ENCODE measurements around the gene NHERF1. TPM values are rescaled to one million over a fixed set of nuclear protein-coding genes. Genes with fewer than 3 reads are reported as not detected.
A peak's percentile ranks its signal among the peaks of the same experiment; 100 is the strongest.

The NHERF1 gene
- total and polyA plus RNA-seq, 7 experiments from 2014 or later, result 93.1 to 393 (median 165) TPM

DNA sequence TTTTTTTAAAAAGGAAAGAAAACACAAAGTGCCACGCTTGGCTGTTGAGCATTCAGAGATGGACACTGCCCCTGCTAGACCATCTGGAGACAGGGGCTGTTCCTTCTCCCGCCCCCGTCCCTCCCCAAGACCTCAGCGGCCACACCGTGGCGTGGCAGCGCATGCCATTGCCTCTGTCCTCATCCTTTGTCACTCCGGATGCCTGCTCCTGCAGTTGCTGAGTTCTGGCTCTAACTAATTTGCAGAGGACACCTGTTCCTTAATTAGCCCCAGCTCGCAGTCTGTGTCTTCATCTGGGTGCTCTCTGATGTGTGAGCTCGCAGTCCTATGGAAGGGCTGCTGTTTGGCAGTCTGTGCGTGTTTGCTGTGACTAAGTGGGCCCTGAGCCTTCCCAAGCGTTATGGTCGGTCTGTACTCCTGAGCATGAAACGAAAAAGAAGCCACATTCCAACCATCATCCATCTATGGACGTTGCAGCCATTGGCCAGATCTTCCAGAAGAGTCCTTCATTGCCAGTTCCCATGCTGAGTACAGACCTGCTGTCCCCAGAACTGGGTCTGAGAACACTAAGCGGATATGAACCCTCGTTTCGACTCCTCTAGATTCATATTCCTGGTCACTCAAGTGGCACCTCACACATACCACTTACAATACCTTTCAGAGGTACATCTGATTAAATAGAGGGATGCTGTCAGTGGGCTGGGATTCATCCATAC lies 68.6 kb downstream of the NHERF1 start:
- Histone ChIP-seq H3K4me1 (ENCODE audit: control insufficient read depth in 2 of 2, insufficient read depth in 2 of 2, low read length in 2 of 2) (no peaks in the 10 kb centered on the region), H3K27me3 (ENCODE audit: control insufficient read depth in 2 of 2, insufficient read depth in 2 of 2, low read length in 2 of 2) (no peaks in the 10 kb centered on the region), H3K9me3 (ENCODE audit: control insufficient read depth in 2 of 3, low read length in 3 of 3) (no peaks in the 10 kb centered on the region), H3K4me3 (ENCODE audit: low read length) (no peak overlapping the region), H3K36me3 (ENCODE audit: control insufficient read depth in 2 of 3, insufficient read depth in 3 of 3, low read length in 3 of 3) (peaks cover 0 to 66% (median 3%) of the 10 kb centered on the region in 3 experiments), H3K27ac (ENCODE audit: low read depth, low read length) (no peak overlapping the region)
- H3K36me3 Mint-ChIP-seq, result peaks cover 4 to 73% (median 18%) of the 10 kb centered on the region in 5 donors
- no peak for DNase-seq
- CTCF ChIA-PET, result no interaction called here
- intact Hi-C loops (cut with micrococcal nuclease), result no loop called here
- ATAC-seq, result no peak
- POLR2A ChIA-PET, result no interaction called here
- no peaks in the 10 kb centered on the region for H3K27me3 Mint-ChIP-seq
- H3K9me3 Mint-ChIP-seq, result peaks cover 0 to 1% (median 0%) of the 10 kb centered on the region in 11 donors
- peaks cover 0 to 13% (median 0%) of the 10 kb centered on the region in 7 donors for H3K4me1 Mint-ChIP-seq
- H3K4me3 Mint-ChIP-seq, result no peak overlapping the region
- no peak overlapping the region for H3K27ac Mint-ChIP-seq

DNA sequence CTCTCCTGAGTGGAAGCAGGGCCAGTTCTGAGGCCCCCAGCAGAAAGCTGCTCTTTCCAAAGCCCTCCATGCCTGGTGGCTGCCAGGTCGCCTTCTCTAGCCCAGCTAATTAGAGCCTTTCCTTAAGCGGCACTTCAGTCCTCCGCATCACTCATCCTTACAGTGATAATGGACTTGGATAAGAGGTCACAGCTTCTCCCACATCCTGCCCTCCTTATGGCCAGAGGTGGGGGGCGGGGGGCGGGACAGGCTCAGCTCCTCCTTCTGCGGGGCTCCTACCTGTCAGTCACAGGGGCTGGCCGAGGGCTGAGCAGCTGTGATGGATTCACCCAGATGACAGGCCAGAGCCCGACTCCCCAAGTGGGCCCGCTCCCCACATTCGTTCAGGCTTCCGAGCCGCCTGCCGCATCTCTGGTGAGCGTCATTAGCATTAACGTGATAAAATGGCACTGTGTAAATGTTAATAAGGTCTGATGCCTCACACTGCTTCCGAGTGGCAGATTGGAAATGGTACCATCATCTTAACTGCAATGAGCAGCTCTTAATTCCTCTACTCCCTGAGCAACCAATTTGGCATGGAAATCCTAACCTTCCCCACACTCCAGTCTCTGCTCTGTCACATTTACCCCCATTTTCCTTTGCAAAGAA lies 70.0 kb downstream of the NHERF1 start:
- Mint-ChIP-seq H3K4me3 (no peak overlapping the region), H3K9me3 (peaks cover 0 to 1% (median 0%) of the 10 kb centered on the region in 11 donors), H3K27me3 (no peaks in the 10 kb centered on the region), H3K4me1 (peaks cover 0 to 13% (median 0%) of the 10 kb centered on the region in 7 donors), H3K36me3 (peaks cover 4 to 70% (median 18%) of the 10 kb centered on the region in 5 donors), H3K27ac (no peak overlapping the region)
- H3K27me3 ChIP-seq (ENCODE audit: control insufficient read depth in 2 of 2, insufficient read depth in 2 of 2, low read length in 2 of 2), result no peaks in the 10 kb centered on the region
- H3K4me3 ChIP-seq (ENCODE audit: low read length), result no peak overlapping the region
- intact Hi-C loops (cut with micrococcal nuclease), result no loop called here
- ChIA-PET CTCF (no interaction called here), POLR2A (no interaction called here)
- peaks cover 0 to 62% (median 3%) of the 10 kb centered on the region in 3 experiments for H3K36me3 ChIP-seq (ENCODE audit: control insufficient read depth in 2 of 3, insufficient read depth in 3 of 3, low read length in 3 of 3)
- ATAC-seq, result no peak
- no peak for DNase-seq
- no peaks in the 10 kb centered on the region for H3K9me3 ChIP-seq (ENCODE audit: control insufficient read depth in 2 of 3, low read length in 3 of 3)
- no peak overlapping the region for H3K27ac ChIP-seq (ENCODE audit: low read depth, low read length)
- no peaks in the 10 kb centered on the region for H3K4me1 ChIP-seq (ENCODE audit: control insufficient read depth in 2 of 2, insufficient read depth in 2 of 2, low read length in 2 of 2)

Small RNAs within 50 kb of the gene (microRNA-seq; reads per million reads assigned to microRNA genes)
- 30.6 reads per million, percentile 40 among the genes with 10 or more reads in this experiment for gene MIR3615 (ENCODE audit: borderline microRNAs expressed)

Other genes with a start within 250 kb of the NHERF1 start
- gene CD300LB, start 217.2 kb upstream of the NHERF1 start, total RNA-seq, result 10 to 100 TPM in 1 of 5 experiments, 1 to 10 TPM in 1, under 1 TPM in 2, not detected in 1; 0.27 to 23.9 (median 2.0) TPM
- not detected for gene CD300LB, start 217.2 kb upstream of the NHERF1 start, polyA plus RNA-seq
- gene CD300C, start 202.5 kb upstream of the NHERF1 start, total RNA-seq, result 10 to 100 TPM in 1 of 5 experiments, 1 to 10 TPM in 1, under 1 TPM in 3; 0.22 to 20.5 (median 0.58) TPM
- gene CD300C, start 202.5 kb upstream of the NHERF1 start, polyA plus RNA-seq, result not detected
- 10 to 100 TPM in 1 of 5 experiments, under 1 TPM in 1, not detected in 3; 0.72 to 18.3 TPM for gene CD300H, start 181.1 kb upstream of the NHERF1 start, total RNA-seq
- not detected for gene CD300H, start 181.1 kb upstream of the NHERF1 start, polyA plus RNA-seq
- under 1 TPM in 1 of 5 experiments, not detected in 4; 0.39 TPM for gene CD300LD, start 156.3 kb upstream of the NHERF1 start, total RNA-seq
- not detected for gene CD300LD, start 156.3 kb upstream of the NHERF1 start, polyA plus RNA-seq
- 10 to 100 TPM in 2 of 5 experiments, not detected in 3; 11.9 to 93.1 TPM for gene CD300E, start 124.9 kb upstream of the NHERF1 start, total RNA-seq
- gene CD300E, start 124.9 kb upstream of the NHERF1 start, polyA plus RNA-seq, result not detected
- gene CD300LF, start 35.7 kb upstream of the NHERF1 start, total RNA-seq, result 10 to 100 TPM in 1 of 5 experiments, 1 to 10 TPM in 1, under 1 TPM in 2, not detected in 1; 0.46 to 41.0 (median 2.7) TPM
- not detected for gene CD300LF, start 35.7 kb upstream of the NHERF1 start, polyA plus RNA-seq
- gene RAB37, start 11.4 kb upstream of the NHERF1 start, total RNA-seq, result 10 to 100 TPM; 23.6 to 58.5 (median 34.4) TPM
- gene RAB37, start 11.4 kb upstream of the NHERF1 start, polyA plus RNA-seq, result 10 to 100 TPM; 30.4 to 30.7 TPM
- 10 to 100 TPM; 41.4 to 78.8 (median 56.9) TPM for gene NAT9, start 27.7 kb downstream of the NHERF1 start, total RNA-seq
- 10 to 100 TPM; 16.8 to 37.9 TPM for gene NAT9, start 27.7 kb downstream of the NHERF1 start, polyA plus RNA-seq
- gene GRIN2C, start 111.3 kb downstream of the NHERF1 start, total RNA-seq, result under 1 TPM in 2 of 5 experiments, not detected in 3; 0.12 to 0.15 TPM
- gene GRIN2C, start 111.3 kb downstream of the NHERF1 start, polyA plus RNA-seq, result not detected
- gene FDXR, start 124.4 kb downstream of the NHERF1 start, total RNA-seq, result 10 to 100 TPM in 3 of 5 experiments, 1 to 10 TPM in 2; 4.7 to 39.5 (median 11.7) TPM
- gene FDXR, start 124.4 kb downstream of the NHERF1 start, polyA plus RNA-seq, result 1 to 10 TPM; 5.4 to 6.4 TPM
- not detected for gene FADS6, start 145.0 kb downstream of the NHERF1 start, total RNA-seq
- under 1 TPM in 1 of 2 donors, not detected in 1; 0.14 TPM for gene FADS6, start 145.0 kb downstream of the NHERF1 start, polyA plus RNA-seq
- gene USH1G, start 174.6 kb downstream of the NHERF1 start, total RNA-seq, result not detected
- not detected for gene USH1G, start 174.6 kb downstream of the NHERF1 start, polyA plus RNA-seq
- not detected for gene OTOP2, start 175.6 kb downstream of the NHERF1 start, total RNA-seq
- not detected for gene OTOP2, start 175.6 kb downstream of the NHERF1 start, polyA plus RNA-seq
- not detected for gene OTOP3, start 187.3 kb downstream of the NHERF1 start, total RNA-seq
- gene OTOP3, start 187.3 kb downstream of the NHERF1 start, polyA plus RNA-seq, result not detected
- 10 to 100 TPM in 4 of 5 experiments, under 1 TPM in 1; 0.60 to 25.2 (median 14.8) TPM for gene HID1, start 224.1 kb downstream of the NHERF1 start, total RNA-seq
- gene HID1, start 224.1 kb downstream of the NHERF1 start, polyA plus RNA-seq, result 1 to 10 TPM; 4.8 to 7.0 TPM
- gene CDR2L, start 239.0 kb downstream of the NHERF1 start, total RNA-seq, result under 1 TPM in 3 of 5 experiments, not detected in 2; 0.08 to 0.17 (median 0.16) TPM
- not detected for gene CDR2L, start 239.0 kb downstream of the NHERF1 start, polyA plus RNA-seq

All from naive thymus-derived CD4-positive, alpha-beta T cell (primary cell).